HG02623 (cell line): ENCODE measurements around the gene ZNF496.

Experiments
- ATAC-seq: cut with Tn5 transposase; IDR thresholded peaks from one replicate; pipeline ENCODE4 v1.9.1; 2021; ENCODE audit warnings: moderate library complexity; ENCODE audit not compliant: unreplicated experiment

The ZNF496 gene

DNA sequence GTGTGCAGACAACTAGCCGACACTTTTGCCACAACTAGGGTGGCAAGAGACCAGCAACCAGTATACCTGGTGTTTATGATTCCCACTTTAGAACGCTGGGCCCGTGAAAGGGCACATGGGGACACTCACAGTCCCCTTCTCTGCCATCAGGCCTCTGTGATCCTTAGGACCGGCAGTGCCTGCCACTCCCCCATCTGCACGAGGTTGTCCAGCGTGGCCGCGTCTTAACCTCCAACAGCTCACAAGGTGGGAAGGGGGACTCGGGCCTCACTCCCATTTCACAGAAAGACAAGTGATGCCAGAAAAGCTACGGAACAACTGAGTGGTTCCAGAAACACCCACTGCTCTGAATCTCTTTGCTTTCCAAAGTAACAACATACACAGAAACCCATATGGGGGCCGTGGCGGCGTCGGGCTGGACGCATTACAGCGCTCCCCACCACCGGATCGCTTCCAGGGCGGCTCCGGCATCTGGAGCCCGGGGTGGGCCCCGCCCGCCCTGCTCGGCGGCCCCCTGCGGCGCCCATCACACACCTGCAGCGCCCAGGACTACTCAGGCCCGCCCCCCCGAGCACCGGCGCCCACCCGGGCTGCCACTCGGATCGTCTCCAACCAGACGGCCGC, 1.0 kb downstream of the ZNF496 start:
- ATAC-seq: no peak

GRCh38 chr1:247329097-247329617, 2.5 kb downstream of the ZNF496 start:
- ATAC-seq: no peak

GRCh38 chr1:247328311-247328710, 3.4 kb downstream of the ZNF496 start:
- no peak for ATAC-seq

DNA sequence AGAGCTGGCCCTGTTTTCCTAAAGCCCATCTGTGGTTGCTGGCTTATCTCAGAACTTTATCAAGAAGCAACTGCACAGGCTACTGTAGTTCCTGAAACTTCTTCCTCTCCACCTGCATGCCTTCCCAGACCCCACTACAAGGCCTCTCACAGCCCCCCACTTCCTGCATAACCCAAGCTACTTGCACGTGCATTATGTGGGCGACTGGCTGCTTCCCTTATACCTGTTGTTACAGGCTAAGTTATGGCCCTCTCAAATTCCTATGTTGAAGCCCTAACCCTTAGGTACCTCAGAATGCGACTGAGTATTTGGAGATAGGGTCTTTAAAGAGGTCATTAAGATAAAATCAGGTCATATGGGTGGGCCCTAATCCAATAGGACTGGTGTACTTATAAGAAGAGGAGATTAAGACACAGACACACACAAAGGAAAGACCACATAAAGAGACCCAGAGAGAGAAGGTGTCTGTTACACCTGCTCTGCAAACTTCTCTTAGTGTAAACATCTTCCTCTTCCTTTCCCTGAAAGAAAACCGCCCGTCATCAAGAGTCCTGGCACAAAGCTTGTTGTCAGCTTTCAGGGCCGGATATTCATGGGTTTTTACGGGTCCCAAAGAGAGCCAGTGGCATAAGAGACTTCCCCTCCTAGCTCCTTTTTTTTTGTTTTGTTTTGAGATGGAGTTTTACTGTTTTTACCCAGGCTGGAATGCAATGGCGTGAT, 5.1 kb downstream of the ZNF496 start:
- ATAC-seq: no peak

GRCh38 chr1:247324923-247325322, 6.7 kb downstream of the ZNF496 start:
- no peak for ATAC-seq

DNA sequence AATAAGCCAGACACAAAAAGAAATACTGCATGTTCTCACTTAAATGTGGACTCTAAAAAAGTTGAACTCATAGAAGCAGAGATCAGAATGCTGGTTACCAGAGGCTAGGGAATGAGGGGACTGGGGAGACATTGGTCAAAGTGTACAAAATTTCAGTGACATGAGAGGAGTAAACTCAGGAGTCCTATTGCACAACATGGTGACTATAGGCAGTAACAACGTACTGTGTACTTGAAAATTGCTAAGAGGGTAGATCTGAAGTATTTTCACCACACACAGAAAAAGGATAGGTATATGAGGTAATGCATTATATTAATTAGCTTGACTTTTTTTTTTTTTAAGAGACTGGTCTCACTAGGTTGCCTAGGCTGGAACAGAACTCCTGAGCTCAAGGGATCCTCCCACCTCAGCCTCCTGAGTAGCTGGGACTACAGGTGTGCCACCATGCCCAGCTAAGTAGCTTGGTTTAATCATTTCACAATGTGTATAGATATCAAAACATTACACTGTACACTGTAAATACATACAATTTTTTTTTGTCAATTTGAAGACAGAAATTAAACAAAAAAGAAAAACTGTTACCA, 7.4 kb downstream of the ZNF496 start:
- ATAC-seq: no peak

DNA sequence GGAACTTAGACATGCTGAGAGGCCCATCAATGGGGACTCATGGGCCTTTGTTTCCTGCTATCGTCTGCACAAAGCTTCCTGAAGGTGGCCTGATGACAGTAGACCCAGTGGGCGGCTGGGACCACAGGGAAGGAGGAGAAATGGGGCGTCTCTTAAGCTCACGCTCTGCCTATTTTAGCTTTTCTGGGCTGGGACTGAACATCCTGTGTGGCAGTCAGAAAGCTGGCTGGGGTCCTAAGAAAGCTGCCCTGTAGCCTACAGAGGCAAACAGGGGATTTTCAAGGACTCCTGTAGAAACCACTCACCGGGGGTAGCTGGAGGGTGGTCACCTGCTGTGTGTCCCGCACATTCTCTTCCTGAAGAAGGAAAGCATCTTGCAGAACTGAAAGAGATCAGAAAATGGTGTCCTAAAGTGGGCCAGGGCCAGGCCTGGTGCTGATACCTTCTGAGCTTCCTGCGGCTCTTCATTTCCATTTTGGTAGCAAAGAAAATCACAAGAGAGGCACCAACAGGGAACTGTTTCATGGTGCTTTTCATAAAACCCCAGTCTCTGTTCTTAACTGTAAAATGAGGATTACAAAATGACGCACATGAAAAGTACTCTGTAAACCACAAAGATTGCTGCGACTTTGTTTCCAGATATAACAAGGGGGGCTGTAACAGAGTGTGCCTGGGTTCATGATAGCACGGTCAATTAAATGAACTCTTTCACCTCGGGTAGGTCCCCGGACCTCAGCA, 8.6 kb downstream of the ZNF496 start:
- ATAC-seq: no peak

GRCh38 chr1:247322442-247322841, 9.2 kb downstream of the ZNF496 start:
- no peak for ATAC-seq

GRCh38 chr1:247317702-247318101, 14.0 kb downstream of the ZNF496 start:
- no peak for ATAC-seq

- ATAC-seq: peak; percentile 45
Observed at GRCh38 chr1:247316590-247317197, 15.0 kb downstream of the ZNF496 start.

- no peak for ATAC-seq
Observed at GRCh38 chr1:247304031-247304430, 27.6 kb downstream of the ZNF496 start.

GRCh38 chr1:247303216-247303615, 28.5 kb downstream of the ZNF496 start:
- no peak for ATAC-seq

GRCh38 chr1:247301176-247301540, 30.5 kb downstream of the ZNF496 start:
- no peak for ATAC-seq

GRCh38 chr1:247300491-247301175, 31.0 kb downstream of the ZNF496 start:
- ATAC-seq: no peak

- no peak for ATAC-seq
Observed at GRCh38 chr1:247299723-247300381, 31.8 kb downstream of the ZNF496 start.

- no peak for ATAC-seq
Observed at GRCh38 chr1:247298701-247299100, 33.0 kb downstream of the ZNF496 start.

GRCh38 chr1:247298124-247298481, 33.6 kb downstream of the ZNF496 start:
- ATAC-seq: no peak

- ATAC-seq: no peak
Observed at GRCh38 chr1:247297263-247298123, 34.2 kb downstream of the ZNF496 start.

DNA sequence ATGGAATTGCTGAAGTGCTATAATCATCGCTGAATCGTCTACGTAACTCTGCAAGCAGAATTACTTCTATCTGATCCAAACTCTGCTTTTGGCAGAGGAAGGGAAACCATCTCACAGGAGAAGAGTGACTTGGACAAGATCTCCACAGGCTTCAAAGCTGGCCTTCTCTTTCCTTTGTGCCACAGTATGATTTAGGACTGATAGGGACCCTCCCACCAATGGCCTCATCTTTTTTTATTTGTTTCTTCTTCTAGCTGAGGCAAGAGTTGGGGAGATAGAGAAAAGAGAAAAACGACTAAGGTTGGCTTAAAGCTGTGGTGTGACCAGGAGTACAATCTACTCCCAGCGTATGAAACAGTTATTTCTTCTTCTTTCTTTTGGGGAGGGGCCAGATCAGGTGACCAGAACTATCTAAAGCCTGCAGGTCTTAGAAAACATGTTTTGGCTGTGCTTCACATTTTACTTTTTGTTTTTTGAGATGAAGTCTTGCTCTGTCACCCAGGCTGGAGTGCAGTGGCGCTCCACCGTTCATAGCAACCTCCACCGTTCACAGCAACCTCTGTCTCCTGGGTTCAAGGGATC, 35.0 kb downstream of the ZNF496 start:
- ATAC-seq: no peak
